H9 (cell line): ENCODE data around the gene ZFAND3. TPM values are rescaled to one million over a fixed set of nuclear protein-coding genes. Genes with fewer than 3 reads are reported as not detected.

Experiments used
- DNase-seq: peaks from one replicate; pipeline ENCODE4 v3.0.0-alpha.2; 2017
- H2AFZ ChIP-seq: one replicate; pipeline ENCODE4 v1.6.1; 2013; ENCODE audit warnings: mild to moderate bottlenecking, low read length, control low read depth, moderate library complexity
- H2AK5ac ChIP-seq: 2 replicates; pipeline ENCODE4 v1.6.1; 2013; ENCODE audit warnings: low read length, control low read depth, mixed read lengths; ENCODE audit not compliant: insufficient read length
- H2BK120ac ChIP-seq: one replicate; pipeline ENCODE4 v1.6.1; 2013; ENCODE audit warnings: low read depth, mild to moderate bottlenecking, low read length, control low read depth, inconsistent platforms; ENCODE audit not compliant: poor library complexity, severe bottlenecking
- H2BK12ac ChIP-seq: 2 replicates; pipeline ENCODE4 v1.6.1; 2013; ENCODE audit warnings: low read length, control low read depth, mixed read lengths, low read depth; ENCODE audit not compliant: insufficient read length
- H2BK15ac ChIP-seq: 2 replicates; pipeline ENCODE4 v1.6.1; 2013; ENCODE audit warnings: low read depth, low read length, control low read depth
- H2BK20ac ChIP-seq: one replicate; pipeline ENCODE4 v1.6.1; 2013; ENCODE audit warnings: low read depth, mild to moderate bottlenecking, low read length, control low read depth, inconsistent platforms; ENCODE audit not compliant: poor library complexity, severe bottlenecking
- H2BK5ac ChIP-seq: 2 replicates; pipeline ENCODE4 v1.6.1; 2013; ENCODE audit warnings: low read length, control low read depth, mixed read lengths; ENCODE audit not compliant: insufficient read length
- H3K14ac ChIP-seq: 2 replicates; pipeline ENCODE4 v1.6.1; 2013; ENCODE audit warnings: low read length, control low read depth; ENCODE audit not compliant: insufficient read depth
- H3K18ac ChIP-seq: 2 replicates; pipeline ENCODE4 v1.6.1; 2013; ENCODE audit warnings: low read depth, mild to moderate bottlenecking, mixed read lengths, low read length, control low read depth; ENCODE audit not compliant: insufficient read length
- H3K23ac ChIP-seq: 2 replicates; pipeline ENCODE4 v1.6.1; 2013; ENCODE audit warnings: low read length, control low read depth, mixed read lengths, low read depth; ENCODE audit not compliant: insufficient read length
- H3K23me2 ChIP-seq: 2 replicates; pipeline ENCODE4 v1.6.1; 2013; ENCODE audit warnings: low read depth, mild to moderate bottlenecking, mixed read lengths, low read length, control low read depth; ENCODE audit not compliant: insufficient read length, poor library complexity, severe bottlenecking
- H3K27ac ChIP-seq: 2 replicates; pipeline ENCODE4 v1.5.1; 2013; ENCODE audit warnings: low read length, control low read depth, mixed read lengths, low read depth; ENCODE audit not compliant: insufficient read length
- H3K27me3 ChIP-seq: 2 replicates; pipeline ENCODE4 v1.6.1; 2013; ENCODE audit warnings: low read length, control low read depth, inconsistent platforms; ENCODE audit not compliant: insufficient read depth
- H3K4ac ChIP-seq: 2 replicates; pipeline ENCODE4 v1.6.1; 2013; ENCODE audit warnings: low read depth, mild to moderate bottlenecking, control low read depth, inconsistent platforms, low read length, moderate library complexity
- H3K4me1 ChIP-seq: 2 replicates; pipeline ENCODE4 v1.6.1; 2013; ENCODE audit warnings: low read length, control low read depth, inconsistent platforms; ENCODE audit not compliant: insufficient read depth
- H3K4me2 ChIP-seq: 2 replicates; pipeline ENCODE4 v1.6.1; 2013; ENCODE audit warnings: low read length, control low read depth, mixed read lengths; ENCODE audit not compliant: insufficient read length, insufficient read depth
- H3K56ac ChIP-seq: 2 replicates; pipeline ENCODE4 v1.6.1; 2013; ENCODE audit warnings: low read depth, mild to moderate bottlenecking, mixed read lengths, low read length, control low read depth; ENCODE audit not compliant: insufficient read length
- H3K79me1 ChIP-seq: 2 replicates; pipeline ENCODE4 v1.6.1; 2013; ENCODE audit warnings: low read depth, mild to moderate bottlenecking, moderate library complexity, low read length, control low read depth, inconsistent platforms; ENCODE audit not compliant: insufficient read depth, poor library complexity, severe bottlenecking
- H3K79me2 ChIP-seq: 2 replicates; pipeline ENCODE4 v1.6.1; 2013; ENCODE audit warnings: low read length, control low read depth, inconsistent platforms; ENCODE audit not compliant: insufficient read depth
- H3K9ac ChIP-seq: 2 replicates; pipeline ENCODE4 v1.6.1; 2013; ENCODE audit warnings: low read length, control low read depth, mixed read lengths; ENCODE audit not compliant: insufficient read length; ENCODE audit errors: extremely low read depth
- H3K9me3 ChIP-seq: one replicate; pipeline ENCODE4 v1.6.1; 2013; ENCODE audit warnings: low read depth, low read length, inconsistent platforms; ENCODE audit not compliant: control insufficient read depth
- H3T11ph ChIP-seq: one replicate; pipeline ENCODE4 v1.6.1; 2013; ENCODE audit warnings: mild to moderate bottlenecking, low read length, control low read depth, inconsistent platforms
- H4K20me1 ChIP-seq: one replicate; pipeline ENCODE4 v1.6.1; 2013; ENCODE audit not compliant: control insufficient read depth, insufficient read length, insufficient read depth
- H4K5ac ChIP-seq: 2 replicates; pipeline ENCODE4 v1.6.1; 2013; ENCODE audit warnings: low read depth, mild to moderate bottlenecking, mixed read lengths, low read length, control low read depth; ENCODE audit not compliant: insufficient read length
- H4K8ac ChIP-seq: replicated peaks from 2 replicates; pipeline ENCODE4 v1.6.1; 2013; ENCODE audit warnings: low read length, control low read depth, mixed read lengths, low read depth; ENCODE audit not compliant: insufficient read length
- H4K91ac ChIP-seq: 2 replicates; pipeline ENCODE4 v1.6.1; 2013; ENCODE audit warnings: low read depth, mild to moderate bottlenecking, moderate library complexity, mixed read lengths, low read length, control low read depth; ENCODE audit not compliant: insufficient read length
- H3K27ac Mint-ChIP-seq, 3 experiments: 2 replicates in 2 of 3; 3 replicates in 1 of 3; pipeline ENCODE4 v1.8.0; 2020 to 2021; ENCODE audit warnings: mixed read lengths in 3 of 3, mild to moderate bottlenecking in 1 of 3, moderate library complexity in 1 of 3
- H3K27me3 Mint-ChIP-seq: 2 replicates; pipeline ENCODE4 v1.8.0; 2021; ENCODE audit warnings: low read depth, mild to moderate bottlenecking, moderate library complexity, mixed read lengths
- H3K36me3 Mint-ChIP-seq, 3 experiments: 2 replicates in 2 of 3; 3 replicates in 1 of 3; pipeline ENCODE4 v1.8.0; 2020 to 2021; ENCODE audit warnings: low read depth in 3 of 3, mixed read lengths in 3 of 3; ENCODE audit not compliant: insufficient read depth in 1 of 3
- H3K4me1 Mint-ChIP-seq, 2 experiments: 2 replicates each; pipeline ENCODE4 v1.8.0; 2020; ENCODE audit warnings: mixed read lengths in 2 of 2
- H3K4me3 Mint-ChIP-seq, 2 experiments: 2 replicates in 1 of 2; 3 replicates in 1 of 2; pipeline ENCODE4 v1.8.0; 2020 to 2021; ENCODE audit warnings: mild to moderate bottlenecking in 2 of 2, mixed read lengths in 2 of 2, moderate library complexity in 1 of 2
- H3K9me3 Mint-ChIP-seq, 2 experiments: 2 replicates in 1 of 2; 3 replicates in 1 of 2; pipeline ENCODE4 v1.8.0; 2020; ENCODE audit warnings: mild to moderate bottlenecking in 2 of 2, mixed read lengths in 2 of 2, moderate library complexity in 1 of 2
- CTCF ChIP-seq: fragments of 200-600 bp; sonication (generic); conservative IDR thresholded peaks from 3 replicates; pipeline ENCODE4 v1.8.0; 2021; ENCODE audit warnings: antibody characterized with exemption, mild to moderate bottlenecking
- WGBS: extraction: QIAGEN DNeasy Blood & Tissue Kit; methylation state at CpG from one replicate; pipeline ENCODE4 v1.1.7; 2013; ENCODE audit warnings: missing lambda C conversion rate, low lambda C conversion rate, mixed read lengths; ENCODE audit not compliant: insufficient read length; ENCODE audit errors: extremely low coverage; 5-methylcytosine and 5-hydroxymethylcytosine counted together
- total RNA-seq: library from RNA; stranded (reverse); gene quantifications from 2 replicates; pipeline ENCODE4 v1.2.1, GENCODE V29; 2021

ZFAND3 gene
- total RNA-seq, 1 experiment from 2014 or later = 57.7 TPM

DNA sequence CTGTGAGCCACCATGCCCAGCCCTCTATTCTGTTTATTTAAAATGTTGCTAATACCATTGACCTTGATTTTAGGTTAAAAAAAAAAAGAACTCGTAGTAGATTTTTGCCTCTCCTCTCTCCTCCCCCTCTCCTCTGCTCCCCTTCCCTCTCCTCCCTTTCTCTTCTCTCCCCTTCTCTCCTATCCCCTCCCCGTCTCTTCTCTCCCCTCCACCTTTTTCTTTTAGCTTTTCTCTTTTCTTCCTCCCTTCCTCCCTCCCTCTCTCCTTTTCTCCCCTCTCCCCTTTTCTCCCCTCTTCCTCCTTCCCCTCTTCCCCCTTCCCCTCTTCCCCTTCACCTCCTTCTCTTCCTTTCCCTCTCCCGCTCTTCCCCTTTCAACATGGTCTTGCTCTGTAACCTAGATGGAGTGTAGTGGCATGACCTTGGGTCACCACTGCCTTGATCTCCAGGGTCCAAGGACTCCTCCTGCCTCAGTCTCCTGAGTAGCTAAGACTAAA, 223.8 kb downstream of the ZFAND3 start:
- no peaks in the 10 kb centered on the region for H3K79me2 ChIP-seq
- H3K27me3 Mint-ChIP-seq = no peaks in the 10 kb centered on the region
- 0 out of 7 replicates have a peak overlapping the region, but pooled peaks of 1 of the 3 experiments have one; percentile 11 for H3K27ac Mint-ChIP-seq

More for the DNA sequence above, 223.8 kb downstream of the ZFAND3 start:
- no peak for DNase-seq
- Histone ChIP-seq H4K91ac (no peak overlapping the region), H2BK20ac (no peak overlapping the region), H3K27ac (no peak overlapping the region), H3K4me1 (no peaks in the 10 kb centered on the region), H3K23me2 (no peaks in the 10 kb centered on the region), H2AFZ (no peak overlapping the region), H3K9me3 (no peaks in the 10 kb centered on the region), H3K18ac (no peak overlapping the region), H3T11ph (no peak overlapping the region), H3K23ac (no peak overlapping the region), H3K79me1 (no peaks in the 10 kb centered on the region), H2BK120ac (no peak overlapping the region), H2BK12ac (no peak overlapping the region), H4K8ac (no peak overlapping the region), H2AK5ac (no peak overlapping the region), H3K4ac (no peak overlapping the region), H3K14ac (no peak overlapping the region), H4K5ac (no peak overlapping the region), H2BK5ac (no peak overlapping the region), H3K27me3 (no peaks in the 10 kb centered on the region), H3K4me2 (no peak overlapping the region), H3K56ac (no peak overlapping the region), H2BK15ac (no peak overlapping the region), H3K9ac (no peak overlapping the region), H4K20me1 (no peaks in the 10 kb centered on the region)
- Mint-ChIP-seq H3K36me3 (no peaks in the 10 kb centered on the region; a peak in 1 of 7 replicates), H3K4me3 (no peak overlapping the region; a peak in 1 of 5 replicates), H3K9me3 (no peaks in the 10 kb centered on the region), H3K4me1 (no peaks in the 10 kb centered on the region; a peak in 1 of 4 replicates)
- WGBS = 100% methylated on average over 1 of the region's 3 CpGs
- no peak for TF ChIP-seq CTCF
